ENCODE measurements around the gene TMEM255A. TPM values are rescaled to one million over a fixed set of nuclear protein-coding genes. Genes with fewer than 3 reads are reported as not detected.
A peak's percentile ranks its signal among the peaks of the same experiment; 100 is the strongest.

Gene TMEM255A
- total RNA-seq, 4 donors from 2014 or later: 0.16 to 1.3 (median 0.56) TPM; not detected in 1

- Histone ChIP-seq H3K36me3 (no peaks in the 10 kb centered on the region), H3K4me3 (no peak overlapping the region), H3K4me1 (no peaks in the 10 kb centered on the region), H3K27me3 (peaks cover 0 to 4% (median 0%) of the 10 kb centered on the region in 3 donors), H3K27ac (no peak overlapping the region), H3K9me3 (peaks cover 0 to 15% (median 0%) of the 10 kb centered on the region in 3 donors)
- intact Hi-C loops (cut with DNase I; ENCODE audit: low total_unique reads) (loop anchor here (2.0 kb wide), 1 partner anchor 141 kb away; no protein-coding TSS in a partner anchor), in situ Hi-C loops (cut with MboI; ENCODE audit: low sequenced_read_pairs in 4 of 4) (loop anchor here in 3 of 4 donors (10.0 kb wide), 1 partner anchor 141 kb away; no protein-coding TSS in a partner anchor)
- TF ChIP-seq POLR2A (IDR thresholded peaks at IDR 0.05) (no peak), CTCF (IDR thresholded peaks at IDR 0.05 in 4 of 5, conservative IDR thresholded peaks at IDR 0.05 in 1 of 5) (peak in 1 of 5 experiments; percentile 43)
- no peak for DNase-seq
- ATAC-seq: peak in 1 of 2 donors; percentile 49
These were observed 22.9 kb upstream of the TMEM255A start for GRCh38 chrX:120334151-120334550.

DNA sequence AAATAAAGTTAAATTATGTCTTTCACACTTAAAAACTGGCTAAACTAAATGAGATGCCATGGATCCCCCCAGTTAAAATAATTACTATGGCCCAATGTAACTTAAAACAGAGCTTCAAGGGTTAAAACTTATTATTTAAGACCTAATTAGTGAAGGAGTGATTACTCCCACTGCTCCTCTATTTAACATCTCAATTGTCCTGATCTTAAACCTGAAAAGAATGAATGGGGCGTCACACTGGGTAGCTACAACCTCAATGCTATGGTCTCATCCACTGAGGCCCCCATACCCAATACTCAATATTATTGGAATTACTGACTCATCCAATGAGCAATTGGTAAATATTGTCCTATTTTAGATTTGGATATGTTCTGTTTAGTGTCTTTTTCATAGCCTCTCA lies 21.1 kb upstream of the TMEM255A start:
- DNase-seq (no peak), ATAC-seq (no peak)
- intact Hi-C loops (cut with DNase I; ENCODE audit: low total_unique reads) (no loop called here), in situ Hi-C loops (cut with MboI; ENCODE audit: low sequenced_read_pairs in 4 of 4) (loop anchor here in 3 of 4 donors (10.0 kb wide), 1 partner anchor 142 kb away; no protein-coding TSS in a partner anchor)
- H3K27me3 ChIP-seq: peaks cover 0 to 4% (median 0%) of the 10 kb centered on the region in 3 donors
- no peak for TF ChIP-seq POLR2A (IDR thresholded peaks at IDR 0.05)
- no peak for TF ChIP-seq CTCF (IDR thresholded peaks at IDR 0.05 in 4 of 5, conservative IDR thresholded peaks at IDR 0.05 in 1 of 5)
- no peak overlapping the region for H3K4me3 ChIP-seq
- no peaks in the 10 kb centered on the region for H3K36me3 ChIP-seq
- no peaks in the 10 kb centered on the region for H3K4me1 ChIP-seq
- no peak overlapping the region for H3K27ac ChIP-seq
- peaks cover 0 to 7% (median 0%) of the 10 kb centered on the region in 3 donors for H3K9me3 ChIP-seq

GRCh38 chrX:120331116-120331515 lies 19.9 kb upstream of the TMEM255A start:
- ATAC-seq (no peak), DNase-seq (no peak)
- Histone ChIP-seq H3K4me1 (no peaks in the 10 kb centered on the region), H3K9me3 (no peaks in the 10 kb centered on the region), H3K4me3 (no peak overlapping the region), H3K27me3 (no peaks in the 10 kb centered on the region), H3K27ac (no peak overlapping the region), H3K36me3 (no peaks in the 10 kb centered on the region)
- intact Hi-C loops (cut with DNase I; ENCODE audit: low total_unique reads): no loop called here
- no peak for TF ChIP-seq POLR2A (IDR thresholded peaks at IDR 0.05)
- no peak for TF ChIP-seq CTCF (IDR thresholded peaks at IDR 0.05 in 4 of 5, conservative IDR thresholded peaks at IDR 0.05 in 1 of 5)
- in situ Hi-C loops (cut with MboI; ENCODE audit: low sequenced_read_pairs in 4 of 4): loop anchor here in 3 of 4 donors (10.0 kb wide), 1 partner anchor 144 kb away; no protein-coding TSS in a partner anchor

DNA sequence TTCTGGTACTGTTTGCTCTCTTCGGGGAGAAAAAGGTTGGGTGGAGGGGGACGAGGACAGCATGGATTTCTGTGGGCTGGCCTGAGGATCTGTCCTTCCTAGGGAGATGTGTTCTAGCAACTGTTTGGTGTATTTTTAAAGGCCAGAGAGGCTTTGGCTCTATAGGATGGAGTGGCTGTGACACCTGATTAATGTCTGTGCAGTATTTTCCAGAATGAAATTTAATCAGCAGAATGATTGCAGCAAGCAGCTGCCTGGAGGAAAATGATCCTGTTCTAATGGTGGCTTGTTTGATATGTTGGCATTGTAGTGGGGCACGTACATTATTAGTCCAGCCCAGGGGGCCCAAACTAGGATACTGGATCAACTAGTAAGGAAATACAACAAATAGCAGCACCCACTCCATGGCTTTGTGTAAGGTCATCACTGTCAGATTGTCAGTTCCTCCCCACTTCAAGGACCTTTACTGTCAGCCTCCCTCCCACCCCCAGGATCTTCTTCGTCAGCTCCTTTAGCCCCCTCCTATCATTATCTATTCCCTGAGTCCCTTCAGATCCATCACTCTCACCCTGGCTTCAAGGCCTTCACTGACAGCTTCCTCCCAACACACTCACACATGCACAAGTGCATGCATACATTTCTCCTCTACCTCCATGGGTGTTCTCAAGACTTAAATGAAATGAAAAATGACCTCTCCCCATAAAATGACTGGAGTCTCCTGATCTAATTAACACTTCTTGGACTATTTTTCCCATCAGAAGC lies 10.4 kb upstream of the TMEM255A start:
- no peak overlapping the region for H3K27ac ChIP-seq
- intact Hi-C loops (cut with DNase I; ENCODE audit: low total_unique reads): no loop called here
- H3K4me3 ChIP-seq: no peak overlapping the region
- DNase-seq: no peak
- no peak for ATAC-seq
- H3K36me3 ChIP-seq: no peaks in the 10 kb centered on the region
- no peaks in the 10 kb centered on the region for H3K9me3 ChIP-seq
- no peaks in the 10 kb centered on the region for H3K27me3 ChIP-seq
- no peaks in the 10 kb centered on the region for H3K4me1 ChIP-seq
- in situ Hi-C loops (cut with MboI; ENCODE audit: low sequenced_read_pairs in 4 of 4): no loop called here
- TF ChIP-seq CTCF (IDR thresholded peaks at IDR 0.05 in 4 of 5, conservative IDR thresholded peaks at IDR 0.05 in 1 of 5) (no peak), POLR2A (IDR thresholded peaks at IDR 0.05) (no peak)

Measured in gastrocnemius medialis (tissue), 4 donors.